ENCODE data around the gene KRT86.
"Not testable (repeated sequence)": the region's sequence is repeated elsewhere in the genome, so short reads cannot be mapped to it uniquely, and the experiment has no call there.

Gene KRT86

DNA sequence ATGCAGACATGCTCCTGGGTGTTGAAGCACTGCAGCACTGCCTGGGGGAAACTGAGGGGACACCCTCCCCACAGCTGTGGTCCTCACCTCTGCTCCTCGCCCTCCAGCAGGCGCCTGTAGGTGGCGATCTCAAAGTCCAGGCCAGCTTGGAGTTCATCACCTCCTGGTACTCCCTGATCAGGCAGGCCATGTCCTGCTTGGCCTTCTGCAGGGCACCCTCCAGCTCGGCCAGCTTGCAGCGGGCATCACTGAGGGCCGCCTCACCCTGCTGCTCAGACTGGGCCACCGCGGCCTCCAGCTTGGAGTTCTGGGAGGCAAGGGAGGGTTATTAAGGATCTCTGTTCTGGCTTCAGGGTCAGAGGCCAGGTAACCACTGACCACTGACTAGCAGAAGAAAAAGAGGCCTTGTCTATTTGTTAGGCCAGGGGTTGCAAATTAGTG, 22.2 kb upstream of the KRT86 start:
- not testable (repeated sequence) for DNase-seq

- no peak for DNase-seq
Measured at GRCh38 chr12:52252728-52253343, 21.6 kb upstream of the KRT86 start.

DNA sequence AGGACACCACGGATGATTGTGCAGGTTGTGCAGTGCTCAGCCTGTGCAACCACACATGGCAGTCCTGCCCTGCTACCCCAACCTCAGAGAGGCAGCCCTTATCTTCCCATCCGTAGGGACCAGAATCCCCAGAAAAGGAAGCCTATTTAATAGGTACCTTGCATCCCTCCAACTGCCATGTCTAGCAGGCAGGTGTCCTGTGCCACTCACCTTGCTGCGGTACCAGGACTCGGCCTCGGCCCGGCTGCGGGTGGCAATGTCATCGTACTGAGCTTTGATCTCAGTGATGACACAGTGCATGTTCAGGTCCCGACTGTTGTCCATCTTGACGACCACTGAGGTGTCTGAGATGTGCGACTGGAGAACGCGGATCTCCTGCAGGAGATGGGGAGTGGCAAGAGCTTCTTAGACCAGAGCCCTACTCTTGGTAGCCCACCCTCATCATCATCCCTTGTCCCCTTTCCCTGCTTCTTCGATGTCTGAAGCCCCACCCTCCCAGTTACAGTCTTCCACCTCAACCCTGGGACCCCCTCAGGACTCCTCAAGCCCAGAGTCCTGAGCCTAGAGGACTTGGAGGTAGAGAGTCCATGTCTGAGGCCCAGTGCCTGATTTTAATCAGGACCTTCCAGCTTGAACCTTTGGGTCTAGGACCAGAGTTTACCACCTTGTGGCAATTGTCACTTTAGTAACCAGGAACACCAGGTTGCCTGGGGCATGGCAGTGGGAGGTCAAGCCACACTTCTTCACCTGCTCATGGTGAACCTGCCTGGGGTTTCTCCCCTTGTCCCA, 20.9 kb upstream of the KRT86 start:
- DNase-seq: no peak

DNA sequence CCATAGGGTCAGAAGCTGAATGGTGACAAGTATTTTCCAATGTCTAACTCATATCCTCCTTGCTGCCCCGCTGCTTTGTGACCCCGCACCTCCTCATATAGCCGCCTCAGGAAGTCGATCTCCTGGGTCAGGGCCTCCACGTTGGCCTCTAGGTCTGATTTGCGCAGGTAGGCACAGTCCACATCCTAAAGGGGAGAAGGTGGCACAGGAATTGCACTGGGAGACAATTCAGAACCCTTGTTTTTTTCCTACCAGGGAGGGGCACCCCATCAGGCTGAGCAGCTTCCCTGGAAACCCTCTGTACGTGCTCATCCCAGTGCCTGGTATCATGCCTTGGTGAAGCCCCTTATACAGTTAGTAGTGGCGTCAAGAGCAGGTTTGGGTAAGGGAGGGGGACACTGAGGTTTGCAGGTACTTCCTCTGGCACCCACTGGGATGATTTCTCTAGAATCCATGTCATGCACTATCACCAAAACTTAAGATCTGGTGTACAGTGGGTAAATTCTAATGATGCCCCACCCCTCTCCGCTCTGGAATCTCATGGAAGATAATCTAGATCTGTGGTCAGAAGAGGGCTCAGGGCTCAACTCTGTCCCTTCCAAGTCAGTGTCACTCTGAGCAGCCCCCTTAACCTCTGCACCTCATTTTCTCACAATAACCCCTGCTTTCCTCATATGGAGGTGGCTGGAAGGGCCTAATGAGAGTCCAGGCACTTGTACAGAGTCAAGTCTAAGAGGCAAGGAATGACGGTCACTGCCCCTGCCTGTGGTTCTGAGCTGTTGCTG, 20.1 kb upstream of the KRT86 start:
- no peak for DNase-seq

- no peak for DNase-seq
Measured at GRCh38 chr12:52254965-52255751, 19.3 kb upstream of the KRT86 start.

GRCh38 chr12:52255926-52256583, 18.4 kb upstream of the KRT86 start:
- no peak for DNase-seq

GRCh38 chr12:52256584-52256935, 17.9 kb upstream of the KRT86 start:
- DNase-seq: no peak

GRCh38 chr12:52257074-52257551, 17.3 kb upstream of the KRT86 start:
- DNase-seq: no peak

- not testable (repeated sequence) for DNase-seq
Measured at GRCh38 chr12:52257922-52258321, 16.5 kb upstream of the KRT86 start.

DNA sequence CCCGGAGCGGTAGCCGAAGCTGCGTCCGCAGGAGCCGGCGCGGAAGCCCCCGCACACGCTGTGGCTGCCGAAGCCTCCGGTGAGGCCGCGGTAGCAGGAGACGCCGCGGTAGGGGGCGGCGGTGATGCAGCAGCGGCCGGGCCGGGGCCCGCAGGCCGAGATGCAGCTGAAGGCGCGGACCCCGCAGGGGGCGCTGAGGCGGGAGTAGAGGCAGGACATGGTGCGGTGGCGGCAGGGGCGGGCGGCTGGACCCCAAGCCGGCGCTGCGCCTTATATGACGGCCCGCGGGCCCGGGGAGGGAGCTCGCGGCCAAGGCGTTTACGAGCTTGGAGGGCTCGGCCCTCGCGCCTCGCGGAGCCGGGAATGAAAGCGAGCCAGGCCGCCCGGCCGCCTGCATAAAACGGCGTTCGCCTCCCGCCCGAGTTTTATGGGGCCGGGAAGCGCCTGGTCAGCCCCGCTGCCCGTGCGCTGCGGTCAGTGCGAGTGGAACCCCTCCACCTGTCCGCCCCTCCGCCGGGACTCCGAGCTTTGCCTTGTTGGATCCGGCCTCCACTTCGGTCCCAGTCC, 16.0 kb upstream of the KRT86 start:
- no peak for DNase-seq

DNA sequence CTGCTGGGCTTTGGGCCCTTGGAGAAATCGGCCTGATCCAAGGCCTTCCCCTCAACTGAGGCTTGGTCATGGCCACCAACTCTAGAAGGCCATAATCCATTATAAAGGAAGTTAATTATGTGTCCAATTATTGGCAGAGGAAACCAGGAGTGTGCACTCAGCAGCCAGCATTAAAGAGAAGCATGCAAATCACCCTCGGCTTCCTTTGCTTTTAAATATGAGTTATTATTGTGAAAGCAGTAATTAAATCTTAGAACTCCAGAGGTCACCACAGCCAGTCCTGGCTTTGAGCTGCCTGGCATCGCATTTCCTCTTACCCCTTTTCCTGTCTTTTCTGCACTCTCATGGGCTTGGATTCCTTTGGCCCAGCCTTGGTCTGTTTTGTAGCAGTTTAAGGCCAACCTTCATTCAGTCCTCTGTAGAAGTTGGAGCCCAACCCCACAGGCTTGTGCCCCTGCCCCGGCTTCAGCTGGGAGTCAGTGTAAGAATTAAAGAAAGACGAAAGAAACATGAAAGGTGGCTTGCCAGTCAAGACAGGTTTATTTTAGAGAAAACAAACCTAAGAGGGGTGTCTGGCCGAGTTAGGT, 14.7 kb upstream of the KRT86 start:
- no peak for DNase-seq

DNA sequence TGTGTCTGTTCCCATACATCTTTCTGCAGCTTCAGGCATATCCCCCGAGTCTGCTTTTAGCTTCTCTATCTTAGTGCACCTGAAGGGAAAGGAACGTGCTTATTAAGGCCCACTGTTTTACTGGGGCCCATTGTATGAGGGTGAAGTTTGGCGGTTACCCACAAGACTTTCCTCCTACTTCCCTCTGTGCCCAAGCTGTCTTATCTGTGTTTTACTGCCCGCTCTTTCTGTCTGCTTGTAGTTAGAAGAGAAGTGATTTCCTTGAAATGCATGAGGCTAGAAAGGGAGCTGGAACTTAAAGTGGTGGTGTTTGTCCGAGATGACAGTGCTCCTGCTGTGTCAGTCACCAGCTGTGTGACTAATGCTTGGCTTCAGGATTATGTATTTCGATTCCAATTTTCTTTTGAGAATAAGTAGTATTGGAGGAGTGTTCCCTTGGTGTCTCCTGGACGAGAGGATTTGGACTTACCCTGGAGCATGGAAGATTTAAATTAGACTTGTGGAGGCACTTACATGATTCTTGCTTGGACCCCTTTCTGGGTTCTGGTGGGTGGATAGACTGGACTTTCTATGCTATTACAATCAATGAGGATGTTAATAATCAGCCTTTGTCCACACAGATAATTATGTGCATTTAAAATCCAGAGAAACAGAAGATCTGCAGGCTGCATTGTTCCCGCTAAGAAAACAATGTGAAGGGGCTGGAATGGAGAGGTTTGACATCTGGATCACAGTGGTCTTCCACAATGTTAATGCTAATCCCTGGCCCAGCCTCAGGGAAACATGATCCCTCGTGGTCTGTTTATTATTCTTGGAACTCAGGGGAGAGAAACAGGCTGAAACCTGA, 13.9 kb upstream of the KRT86 start:
- DNase-seq: no peak

DNA sequence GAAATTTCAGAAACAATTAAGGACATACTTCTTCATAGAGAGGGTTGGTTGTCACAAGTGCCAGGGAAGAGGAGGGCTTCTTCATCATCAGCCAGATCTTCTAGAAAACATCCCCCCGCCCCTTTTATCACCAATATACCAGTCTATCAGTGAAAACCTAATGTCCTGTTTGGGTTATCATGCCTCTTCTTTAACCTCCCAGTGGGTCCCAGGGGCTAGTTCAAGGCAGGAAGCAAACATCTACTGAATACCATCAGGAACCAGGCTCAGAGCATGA, 13.3 kb upstream of the KRT86 start:
- DNase-seq: no peak

DNA sequence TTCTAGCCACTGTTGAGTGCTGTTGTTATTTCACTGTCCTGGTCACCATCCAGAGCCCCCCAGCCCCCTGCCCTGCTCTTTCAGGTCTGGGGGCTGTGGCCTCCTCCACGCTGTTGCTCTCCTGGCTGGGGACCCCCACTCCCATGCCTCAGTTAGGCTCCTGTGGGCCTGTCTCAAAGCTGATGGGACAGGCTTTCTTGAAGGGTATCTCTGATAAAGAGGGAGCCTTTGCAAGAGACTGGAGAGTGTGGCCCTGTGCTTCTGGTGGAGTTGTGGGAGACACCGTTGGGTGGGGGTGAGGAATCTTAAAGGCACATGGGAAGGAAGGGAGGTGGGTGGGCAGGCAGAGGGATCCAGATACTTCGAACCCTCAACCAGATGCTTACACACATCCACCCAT, 12.2 kb upstream of the KRT86 start:
- no peak for DNase-seq

DNA sequence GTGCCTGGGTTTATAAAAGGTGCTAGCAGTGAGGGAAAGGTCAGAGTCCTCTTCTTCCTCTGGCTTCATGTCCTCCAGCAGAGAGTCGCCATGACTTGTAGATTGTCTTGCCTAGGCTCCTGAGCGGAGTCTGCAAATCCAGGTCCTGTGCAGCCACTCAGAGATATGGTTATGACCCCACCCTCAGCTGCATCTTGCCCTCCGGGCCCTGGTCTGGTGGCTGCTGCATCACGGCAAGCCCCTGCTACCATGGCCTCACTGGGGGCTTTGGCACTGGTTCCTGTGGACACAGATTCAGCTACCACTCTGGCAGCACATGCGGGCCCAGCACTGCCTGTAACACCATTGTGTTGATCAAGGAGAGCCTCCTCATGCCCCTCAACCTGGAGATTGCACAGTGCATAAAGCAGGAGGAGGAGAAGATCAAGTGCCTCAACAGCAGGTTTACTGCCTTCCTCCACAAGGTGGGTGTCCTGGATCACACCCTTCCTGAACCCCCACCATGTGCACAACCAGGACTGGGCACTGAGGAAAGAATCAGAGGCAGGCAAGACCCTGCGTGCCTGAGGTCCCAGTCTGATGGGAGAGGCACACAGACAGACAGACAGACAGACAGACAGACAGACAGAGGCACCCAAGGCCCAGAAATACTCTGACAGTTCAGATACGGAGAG, 10.5 kb upstream of the KRT86 start:
- no peak for DNase-seq

- no peak for DNase-seq
Measured at GRCh38 chr12:52264435-52264825, 10.0 kb upstream of the KRT86 start.

- no peak for DNase-seq
Measured at GRCh38 chr12:52266514-52266913, 7.9 kb upstream of the KRT86 start.

DNA sequence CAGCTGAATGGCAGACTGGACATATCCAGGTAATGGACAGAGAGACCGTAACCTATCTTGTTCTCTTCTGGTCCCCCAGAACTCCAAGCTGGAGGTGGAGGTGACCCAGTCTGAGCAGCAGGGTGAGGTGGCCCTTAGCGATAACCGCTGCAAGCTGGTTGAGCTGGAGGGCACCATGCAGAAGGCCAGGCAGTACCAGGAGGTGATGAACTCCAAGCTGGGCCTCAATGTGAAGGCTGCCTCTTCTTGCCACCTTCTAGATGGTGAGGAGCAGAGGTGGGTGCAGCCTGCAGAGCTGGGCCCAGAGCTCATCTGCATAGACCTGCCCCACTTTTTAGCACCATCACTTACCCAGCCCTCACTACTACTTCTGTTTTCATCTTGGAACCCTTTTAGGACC, 7.2 kb upstream of the KRT86 start:
- DNase-seq: no peak

DNA sequence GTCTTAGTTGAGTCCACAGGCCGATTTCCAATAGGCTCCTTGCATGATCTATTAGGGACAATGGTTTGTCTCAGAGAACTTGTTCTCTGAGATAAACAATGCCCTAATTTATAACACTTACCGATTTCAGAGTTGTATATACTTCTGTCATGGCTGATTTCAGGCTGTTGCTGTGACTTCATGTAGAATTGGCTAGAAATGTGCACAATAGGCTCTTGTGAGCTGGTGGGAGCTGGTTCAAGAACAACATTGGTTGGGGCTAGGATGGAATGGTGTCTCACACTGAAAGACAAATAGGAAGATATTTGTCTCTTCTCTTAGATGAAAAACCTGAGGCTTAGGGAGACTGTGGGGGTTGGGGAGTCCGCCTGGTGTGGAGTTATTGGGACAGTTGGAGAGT, 6.7 kb upstream of the KRT86 start:
- DNase-seq: no peak

DNA sequence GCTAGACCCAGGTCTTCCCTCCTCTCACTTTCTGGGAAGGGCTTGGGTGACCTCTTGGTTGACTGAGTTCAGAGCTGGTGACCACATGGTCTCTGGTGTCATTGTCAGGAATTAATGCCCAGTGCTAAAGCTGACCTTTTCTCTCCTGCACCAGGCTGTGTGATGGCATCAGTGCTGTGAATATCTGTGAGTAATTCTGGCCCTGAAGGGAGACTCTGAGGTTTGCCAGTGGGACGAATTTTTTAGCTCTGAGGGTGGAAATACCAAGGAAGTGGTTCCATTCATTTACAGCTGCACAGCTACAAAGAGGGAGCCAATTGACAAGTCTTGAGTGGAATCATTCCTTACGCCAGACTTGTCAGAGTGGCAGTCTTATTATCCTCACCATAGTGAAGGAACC, 6.2 kb upstream of the KRT86 start:
- no peak for DNase-seq
